SK-N-SH (cell line): ENCODE results near the gene HHAT. TPM values are rescaled to one million over a fixed set of nuclear protein-coding genes. Genes with fewer than 3 reads are reported as not detected.
"Not testable (repeated sequence)": the region's sequence is repeated elsewhere in the genome, so short reads cannot be mapped to it uniquely, and the experiment has no call there.

Source experiments
- CTCF ChIA-PET: fragments of 300-600, 350-600 bp; formaldehyde crosslinking; extraction: SDS; loops from one replicate; lab custom pipeline; 2021; lab: Yijun Ruan, JAX
- POLR2A ChIA-PET: fragments of 350-600 bp; sonication (Branson Sonifier 250); formaldehyde crosslinking; extraction: SDS; loops from one replicate; lab custom pipeline; 2020; ENCODE audit warnings: antibody characterized with exemption, inconsistent platforms; lab: Yijun Ruan, JAX
- DNase-seq: peaks from one replicate; pipeline ENCODE4 v3.0.0; 2012
- H2AFZ ChIP-seq: fragments of 200-600 bp; sonication (generic); 2 replicates; pipeline ENCODE4 v1.8.1; 2016; ENCODE audit warnings: antibody characterized with exemption, mild to moderate bottlenecking, low read depth
- H3F3A ChIP-seq: fragments of 200-600 bp; sonication (generic); replicated peaks from 2 replicates; pipeline ENCODE3; 2016; ENCODE audit warnings: antibody characterized with exemption, mild to moderate bottlenecking; ENCODE audit not compliant: insufficient read depth
- H3K27ac ChIP-seq, 2 experiments: fragments of 200-500 bp in 1 of 2; fragments of 200-600 bp in 1 of 2; sonication (Bioruptor generic) in 1 of 2; sonication (generic), shearing (Covaris generic) in 1 of 2; 2 replicates each; pipeline versions ENCODE4 v1.5.1 to v1.6.1; 2014 to 2016; ENCODE audit warnings: low read depth in 2 of 2, inconsistent platforms in 1 of 2, low read length in 1 of 2, mild to moderate bottlenecking in 1 of 2, mixed read lengths in 1 of 2
- H3K27me3 ChIP-seq: fragments of 200-600 bp; sonication (generic), shearing (Covaris generic); 2 replicates; pipeline ENCODE4 v1.6.1; 2016; ENCODE audit warnings: mixed run types; ENCODE audit not compliant: insufficient read depth
- H3K36me3 ChIP-seq, 2 experiments: fragments of 200-500 bp in 1 of 2; fragments of 200-600 bp in 1 of 2; sonication (Bioruptor generic) in 1 of 2; sonication (generic) in 1 of 2; replicated peaks in 1 of 2; 2 replicates each; pipeline versions ENCODE3 to v1.5.1; 2014 to 2016; ENCODE audit warnings: low read length in 1 of 2, mild to moderate bottlenecking in 1 of 2; ENCODE audit not compliant: insufficient read depth in 2 of 2, control insufficient read depth in 1 of 2
- H3K4me1 ChIP-seq, 2 experiments: fragments of 200-500 bp in 1 of 2; fragments of 200-600 bp in 1 of 2; sonication (Bioruptor generic) in 1 of 2; sonication (generic), shearing (Covaris generic) in 1 of 2; 2 replicates each; pipeline versions ENCODE4 v1.5.1 to v1.6.1; 2014 to 2016; ENCODE audit warnings: low read depth in 1 of 2, low read length in 1 of 2, mixed run types in 1 of 2; ENCODE audit not compliant: insufficient read depth in 2 of 2, control insufficient read depth in 1 of 2
- H3K4me2 ChIP-seq: fragments of 200-600 bp; sonication (generic), shearing (Covaris generic); 2 replicates; pipeline ENCODE4 v1.6.1; 2017; ENCODE audit warnings: mixed run types
- H3K4me3 ChIP-seq, 2 experiments: fragments of 200-500 bp in 1 of 2; fragments of 200-600 bp in 1 of 2; sonication (Bioruptor generic) in 1 of 2; sonication (generic), shearing (Covaris generic) in 1 of 2; 2 replicates each; pipeline versions ENCODE4 v1.5.1 to v1.8.1; 2014 to 2016; ENCODE audit warnings: low read depth in 2 of 2, inconsistent platforms in 1 of 2, low read length in 1 of 2, mild to moderate bottlenecking in 1 of 2, mixed read lengths in 1 of 2, moderate library complexity in 1 of 2
- H3K79me2 ChIP-seq: fragments of 200-600 bp; sonication (generic); 2 replicates; pipeline ENCODE4 v1.8.1; 2017; ENCODE audit warnings: mild to moderate bottlenecking; ENCODE audit not compliant: insufficient read depth
- H3K9ac ChIP-seq: fragments of 200-600 bp; sonication (generic); 2 replicates; pipeline ENCODE4 v1.6.1; 2017; ENCODE audit warnings: mixed run types
- H3K9me2 ChIP-seq: fragments of 200-600 bp; sonication (generic); 2 replicates; pipeline ENCODE4 v1.6.1; 2017; ENCODE audit warnings: mixed run types
- H3K9me3 ChIP-seq: fragments of 200-600 bp; sonication (generic); 2 replicates; pipeline ENCODE4 v1.6.1; 2017; ENCODE audit warnings: mixed run types, mild to moderate bottlenecking, moderate library complexity
- H4K20me1 ChIP-seq: fragments of 200-600 bp; sonication (generic); 2 replicates; pipeline ENCODE4 v1.6.1; 2017; ENCODE audit warnings: mild to moderate bottlenecking, mixed run types; ENCODE audit not compliant: insufficient read depth
- CHD2 ChIP-seq: fragments of 150-350 bp; IDR thresholded peaks from 2 replicates; pipeline ENCODE4 v1.6.1; 2018; ENCODE audit warnings: low read length; ENCODE audit not compliant: partially characterized antibody
- EP300 ChIP-seq, 2 experiments: IDR thresholded peaks; 2 replicates each; pipeline versions ENCODE4 v1.4.0 to v1.6.1; 2012; ENCODE audit warnings: borderline replicate concordance in 1 of 2, low read depth in 1 of 2, low read length in 1 of 2
- GATA2 ChIP-seq: sonication (generic); formaldehyde crosslinking; IDR thresholded peaks from 2 replicates; pipeline ENCODE4 v1.5.0; 2020; ENCODE audit warnings: mild to moderate bottlenecking, missing genetic modification reagents
- IRF3 ChIP-seq: fragments of 150-350 bp; IDR thresholded peaks from 2 replicates; pipeline ENCODE4 v1.6.1; 2016; ENCODE audit warnings: mild to moderate bottlenecking, low read depth, low read length
- MAX ChIP-seq: IDR thresholded peaks from 2 replicates; pipeline ENCODE4 v1.4.0; 2012; ENCODE audit warnings: low read depth
- MEF2A ChIP-seq: IDR thresholded peaks from 2 replicates; pipeline ENCODE4 v1.4.0; 2012; ENCODE audit warnings: low read depth, borderline replicate concordance
- NFIC ChIP-seq: IDR thresholded peaks from 2 replicates; pipeline ENCODE4 v1.4.0; 2012; ENCODE audit warnings: borderline replicate concordance
- NRF1 ChIP-seq: IDR thresholded peaks from 2 replicates; pipeline ENCODE4 v1.6.1; 2012; ENCODE audit warnings: low read depth, mild to moderate bottlenecking, low read length
- RAD21 ChIP-seq: IDR thresholded peaks from 2 replicates; pipeline ENCODE4 v1.6.1; 2012; ENCODE audit warnings: mild to moderate bottlenecking, low read length
- SMC3 ChIP-seq: IDR thresholded peaks from 2 replicates; pipeline ENCODE4 v1.6.1; 2012; ENCODE audit warnings: low read depth, low read length, improper control_type of control experiment
- TAF1 ChIP-seq: IDR thresholded peaks from 2 replicates; pipeline ENCODE4 v1.6.1; 2012; ENCODE audit warnings: low read depth, mild to moderate bottlenecking, low read length, moderate library complexity, borderline replicate concordance
- TCF12 ChIP-seq: IDR thresholded peaks from 2 replicates; pipeline ENCODE4 v1.4.0; 2012
- USF1 ChIP-seq: IDR thresholded peaks from 2 replicates; pipeline ENCODE4 v1.4.0; 2012; ENCODE audit warnings: low read depth, borderline replicate concordance
- USF2 ChIP-seq: fragments of 150-350 bp; IDR thresholded peaks from 2 replicates; pipeline ENCODE4 v1.6.1; 2017; ENCODE audit warnings: antibody characterized with exemption, low read length, low read depth, borderline replicate concordance
- WGBS: methylation state at CpG from one replicate; pipeline ENCODE4 v1.1.6; 2017; ENCODE audit warnings: low lambda C conversion rate; 5-methylcytosine and 5-hydroxymethylcytosine counted together
- polyA plus RNA-seq, 3 experiments: library from polyadenylated mRNA; depleted of rRNA; stranded (reverse); fragments of >200 nt; gene quantifications; 2 replicates each; pipeline ENCODE4 v1.2.3, GENCODE V29; 2012
- TF ChIP-seq, protein P1 (sequence below): fragments of 200-600 bp; sonication (generic); IDR thresholded peaks from 2 replicates; pipeline ENCODE4 v1.6.1; 2017; ENCODE audit warnings: antibody characterized with exemption, mild to moderate bottlenecking, moderate library complexity

HHAT gene
- polyA plus RNA-seq, 1 of the 3 experiments (the other 2 are of a cell fraction), result 8.1 TPM

- TF ChIP-seq CHD2 (no peak), USF1 (no peak), MAX (no peak), USF2 (no peak)
Measured at GRCh38 chr1:210405316-210405715, 76.6 kb downstream of the HHAT start (continued).

DNA sequence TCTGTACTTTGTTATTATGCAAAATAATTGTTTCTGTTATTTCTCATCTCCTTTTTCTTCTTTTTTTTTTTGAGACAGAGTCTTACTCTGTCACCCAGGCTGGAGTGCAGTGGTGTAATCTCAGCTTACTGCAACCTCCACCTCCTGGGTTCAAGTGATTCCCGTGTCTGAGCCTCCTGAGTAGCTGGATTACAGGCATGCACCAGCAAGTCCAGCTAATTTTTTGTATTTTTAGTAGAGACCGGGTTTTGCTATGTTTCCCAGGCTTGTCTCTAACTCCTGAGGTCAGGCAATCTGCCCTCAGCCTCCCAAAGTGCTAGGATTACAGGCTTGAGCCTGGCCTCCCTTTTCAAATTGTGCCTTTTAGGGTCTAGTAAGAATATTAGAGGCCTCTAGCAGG lies 77.6 kb downstream of the HHAT start:
- POLR2A ChIA-PET, result not testable (repeated sequence)
- CTCF ChIA-PET, result interaction anchor here (0.7 to 13.9 kb wide), 42 partner anchors 8 to 1248 kb away, joined by 3 to 323 read pairs (median 4); partner anchors contain the start of gene KCNH1

DNA sequence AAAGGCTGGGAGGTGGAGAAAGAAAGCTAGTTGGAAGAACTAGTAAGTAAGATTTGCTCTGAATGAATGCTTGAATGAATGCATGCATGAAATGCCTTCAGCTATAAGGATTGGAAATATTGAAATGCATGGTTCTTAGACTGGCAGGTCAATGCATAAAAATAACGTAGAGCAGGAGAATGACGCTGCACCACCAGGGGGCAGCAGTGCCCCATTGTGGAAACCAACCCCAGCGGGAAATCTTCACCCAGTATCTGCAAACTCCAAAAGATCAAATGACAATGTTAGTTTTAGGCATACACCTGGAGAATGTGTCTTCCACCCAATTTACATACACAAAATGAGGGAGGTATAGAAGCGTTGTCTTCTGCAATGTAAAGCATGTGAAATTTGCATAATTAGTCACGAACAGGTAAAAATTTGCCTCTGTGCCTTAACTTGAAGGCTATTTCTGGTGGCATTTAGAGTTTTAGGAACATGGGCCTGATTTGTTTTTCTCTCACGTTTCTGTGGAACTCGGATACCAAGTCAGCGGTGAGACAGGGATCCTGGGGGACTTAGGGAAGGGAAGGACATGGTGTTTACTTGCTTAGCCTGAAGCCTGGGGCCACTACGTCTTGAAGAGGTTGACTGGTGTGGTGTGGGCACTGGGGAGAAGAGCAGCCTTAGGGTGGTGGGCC lies 78.6 kb downstream of the HHAT start:
- Histone ChIP-seq H3K4me2 (no peak overlapping the region), H3K27ac (no peak overlapping the region), H3K4me1 (no peaks in the 10 kb centered on the region), H3K9me2 (no peaks in the 10 kb centered on the region), H3K36me3 (no peaks in the 10 kb centered on the region), H3K4me3 (no peak overlapping the region; a peak in 1 of 4 replicates), H3K27me3 (no peaks in the 10 kb centered on the region), H3K9me3 (no peaks in the 10 kb centered on the region), H2AFZ (no peak overlapping the region), H3K9ac (no peak overlapping the region), H4K20me1 (no peaks in the 10 kb centered on the region), H3F3A (no peaks in the 10 kb centered on the region), H3K79me2 (no peaks in the 10 kb centered on the region)
- TF ChIP-seq NRF1 (0 out of 2 replicates have a peak, but pooled peaks have one; percentile 6), TCF12 (no peak), SMC3 (peak; percentile 96), EP300 (IDR thresholded peaks at IDR 0.05; ENCODE audit: borderline replicate concordance in 1 of 2, low read depth in 1 of 2, low read length in 1 of 2) (no peak), NFIC (no peak), MEF2A (no peak), RAD21 (peak; percentile 95), TAF1 (no peak), GATA2 (CRISPR knock-in tag) (peak; percentile 27; the same call in 1 of the 2 replicates), IRF3 (no peak)
- TF ChIP-seq, protein P1, sequence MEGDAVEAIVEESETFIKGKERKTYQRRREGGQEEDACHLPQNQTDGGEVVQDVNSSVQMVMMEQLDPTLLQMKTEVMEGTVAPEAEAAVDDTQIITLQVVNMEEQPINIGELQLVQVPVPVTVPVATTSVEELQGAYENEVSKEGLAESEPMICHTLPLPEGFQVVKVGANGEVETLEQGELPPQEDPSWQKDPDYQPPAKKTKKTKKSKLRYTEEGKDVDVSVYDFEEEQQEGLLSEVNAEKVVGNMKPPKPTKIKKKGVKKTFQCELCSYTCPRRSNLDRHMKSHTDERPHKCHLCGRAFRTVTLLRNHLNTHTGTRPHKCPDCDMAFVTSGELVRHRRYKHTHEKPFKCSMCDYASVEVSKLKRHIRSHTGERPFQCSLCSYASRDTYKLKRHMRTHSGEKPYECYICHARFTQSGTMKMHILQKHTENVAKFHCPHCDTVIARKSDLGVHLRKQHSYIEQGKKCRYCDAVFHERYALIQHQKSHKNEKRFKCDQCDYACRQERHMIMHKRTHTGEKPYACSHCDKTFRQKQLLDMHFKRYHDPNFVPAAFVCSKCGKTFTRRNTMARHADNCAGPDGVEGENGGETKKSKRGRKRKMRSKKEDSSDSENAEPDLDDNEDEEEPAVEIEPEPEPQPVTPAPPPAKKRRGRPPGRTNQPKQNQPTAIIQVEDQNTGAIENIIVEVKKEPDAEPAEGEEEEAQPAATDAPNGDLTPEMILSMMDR, result peak; percentile 98
- ChIA-PET CTCF (interaction anchor here (0.5 to 13.9 kb wide), 58 partner anchors 9 to 1247 kb away, joined by 3 to 323 read pairs (median 4); partner anchors contain the start of gene KCNH1), POLR2A (no interaction called here)
- peak; percentile 70 for DNase-seq
- WGBS, result 22% methylated on average over 9 of the region's 9 CpGs

More for the DNA sequence above, 77.6 kb downstream of the HHAT start:
- H3K36me3 ChIP-seq, H3K79me2 ChIP-seq, H3K9me3 ChIP-seq, H3K4me3 ChIP-seq, H3K4me1 ChIP-seq, H2AFZ ChIP-seq, H3F3A ChIP-seq, H3K9me2 ChIP-seq, H4K20me1 ChIP-seq, DNase-seq, H3K27ac ChIP-seq, H3K4me2 ChIP-seq, H3K27me3 ChIP-seq, H3K9ac ChIP-seq: not testable (repeated sequence)
- WGBS, result 47% methylated on average over 2 of the region's 2 CpGs
